H1 (cell line): Measurements from ENCODE around the gene ZDHHC8. TPM values are rescaled to one million over a fixed set of nuclear protein-coding genes. Genes with fewer than 3 reads are reported as not detected.
A peak's percentile ranks its signal among the peaks of the same experiment; 100 is the strongest.

Experiments used
- CTCF ChIA-PET: fragments of 300-600 bp; sonication (Branson Sonifier 250); formaldehyde crosslinking; loops from one replicate; lab custom pipeline; 2021; ENCODE audit not compliant: partially characterized antibody; lab: Charles Lee
- POLR2A ChIA-PET: fragments of 300-600 bp; sonication (Branson Sonifier 250); formaldehyde crosslinking; loops from one replicate; lab custom pipeline; 2021; ENCODE audit warnings: inconsistent platforms; ENCODE audit not compliant: partially characterized antibody; lab: Charles Lee
- DNase-seq, 2 experiments: peaks; one replicate each; pipeline versions ENCODE4 v3.0.0 to v3.0.0-alpha.2; 2010 to 2022; ENCODE audit warnings: low spot score in 2 of 2, low read depth in 1 of 2, mixed read lengths in 1 of 2
- FAIRE-seq: peaks from 2 replicates; lab custom pipeline; 2011; peaks lifted over from hg19 to GRCh38; lab: Jason Lieb, UNC
- H2AFZ ChIP-seq: 2 replicates; pipeline ENCODE4 v1.8.1; 2012; ENCODE audit warnings: low read length, inconsistent platforms
- H2AK5ac ChIP-seq: 2 replicates; pipeline ENCODE4 v1.6.1; 2013; ENCODE audit warnings: low read depth, low read length
- H2BK120ac ChIP-seq: replicated peaks from 2 replicates; pipeline ENCODE3; 2013; ENCODE audit warnings: low read depth, low read length, inconsistent platforms
- H2BK12ac ChIP-seq: 2 replicates; pipeline ENCODE4 v1.6.1; 2013; ENCODE audit warnings: low read depth, low read length
- H2BK15ac ChIP-seq: 2 replicates; pipeline ENCODE4 v1.6.1; 2013; ENCODE audit warnings: low read length
- H2BK20ac ChIP-seq: 2 replicates; pipeline ENCODE4 v1.6.1; 2013; ENCODE audit warnings: low read length
- H2BK5ac ChIP-seq: 2 replicates; pipeline ENCODE4 v1.6.1; 2013; ENCODE audit warnings: low read depth, low read length
- H3K14ac ChIP-seq: 2 replicates; pipeline ENCODE4 v1.6.1; 2013; ENCODE audit warnings: inconsistent platforms; ENCODE audit not compliant: insufficient read length
- H3K18ac ChIP-seq: 2 replicates; pipeline ENCODE4 v1.6.1; 2013; ENCODE audit warnings: low read length; ENCODE audit errors: extremely low read depth
- H3K23ac ChIP-seq: 2 replicates; pipeline ENCODE4 v1.6.1; 2013; ENCODE audit warnings: inconsistent platforms; ENCODE audit not compliant: insufficient read length
- H3K23me2 ChIP-seq: 2 replicates; pipeline ENCODE4 v1.6.1; 2013; ENCODE audit warnings: low read depth, low read length
- H3K27ac ChIP-seq: 2 replicates; pipeline ENCODE4 v1.6.1; 2011; ENCODE audit warnings: low read depth, low read length, inconsistent platforms
- H3K27me3 ChIP-seq, 4 experiments: replicated peaks in 1 of 4; 1 replicate in 1 of 4; 2 replicates in 3 of 4; pipeline versions ENCODE4 v1.6.1 to v1.8.1; 2011 to 2013; ENCODE audit warnings: low read length in 3 of 4, mild to moderate bottlenecking in 3 of 4, inconsistent platforms in 2 of 4, mixed read lengths in 2 of 4, moderate library complexity in 1 of 4; ENCODE audit not compliant: control insufficient read depth in 3 of 4, insufficient read depth in 3 of 4; ENCODE audit errors: extremely low read depth in 1 of 4
- H3K36me3 ChIP-seq, 4 experiments: 2 replicates each; pipeline versions ENCODE4 v1.6.1 to v1.8.1; 2011 to 2013; ENCODE audit warnings: mild to moderate bottlenecking in 4 of 4, low read length in 3 of 4, moderate library complexity in 2 of 4, control low read depth in 1 of 4, inconsistent platforms in 1 of 4; ENCODE audit not compliant: insufficient read depth in 4 of 4, control insufficient read depth in 2 of 4
- H3K4ac ChIP-seq: replicated peaks from 2 replicates; pipeline ENCODE3; 2013; ENCODE audit warnings: low read length, low read depth, mixed read lengths, inconsistent platforms; ENCODE audit not compliant: insufficient read length
- H3K4me1 ChIP-seq, 4 experiments: replicated peaks in 1 of 4; 1 replicate in 1 of 4; 2 replicates in 3 of 4; pipeline versions ENCODE4 v1.6.1 to v1.8.1; 2011 to 2013; ENCODE audit warnings: low read length in 3 of 4, inconsistent platforms in 2 of 4, mixed read lengths in 1 of 4; ENCODE audit not compliant: insufficient read depth in 4 of 4, control insufficient read depth in 3 of 4
- H3K4me2 ChIP-seq, 2 experiments: 2 replicates each; pipeline versions ENCODE4 v1.6.1 to v1.8.1; 2011 to 2013; ENCODE audit warnings: low read depth in 2 of 2, low read length in 2 of 2, control low read depth in 1 of 2, inconsistent platforms in 1 of 2, mild to moderate bottlenecking in 1 of 2; ENCODE audit not compliant: insufficient read depth in 1 of 2
- H3K4me3 ChIP-seq, 4 experiments: fragments of 200-600, 300-600 bp in 1 of 4; sonication (generic), shearing (Covaris generic), sonication (Bioruptor Twin) in 1 of 4; 2 replicates each; pipeline versions ENCODE4 v1.5.1 to v1.8.1; 2011 to 2016; ENCODE audit warnings: low read length in 4 of 4, low read depth in 3 of 4, control low read depth in 2 of 4, inconsistent platforms in 2 of 4, mild to moderate bottlenecking in 2 of 4, mixed read lengths in 1 of 4, moderate library complexity in 1 of 4; ENCODE audit not compliant: insufficient read depth in 2 of 4; ENCODE audit errors: extremely low read depth in 1 of 4
- H3K56ac ChIP-seq: replicated peaks from 2 replicates; pipeline ENCODE3; 2013; ENCODE audit warnings: low read depth, mild to moderate bottlenecking, mixed read lengths, low read length, inconsistent platforms; ENCODE audit not compliant: insufficient read length
- H3K79me1 ChIP-seq: 2 replicates; pipeline ENCODE4 v1.6.1; 2013; ENCODE audit warnings: low read depth, low read length, control low read depth
- H3K79me2 ChIP-seq, 2 experiments: 2 replicates each; pipeline versions ENCODE4 v1.6.1 to v1.8.1; 2012 to 2013; ENCODE audit warnings: low read length in 2 of 2, mild to moderate bottlenecking in 2 of 2, inconsistent platforms in 1 of 2; ENCODE audit not compliant: insufficient read depth in 2 of 2, control insufficient read depth in 1 of 2
- H3K9ac ChIP-seq, 4 experiments: replicated peaks in 1 of 4; 1 replicate in 1 of 4; 2 replicates in 3 of 4; pipeline versions ENCODE4 v1.6.1 to v1.8.1; 2011 to 2013; ENCODE audit warnings: low read depth in 3 of 4, low read length in 3 of 4, control low read depth in 2 of 4, mild to moderate bottlenecking in 2 of 4, moderate library complexity in 2 of 4, inconsistent platforms in 1 of 4; ENCODE audit errors: extremely low read depth in 1 of 4
- H3K9me3 ChIP-seq, 2 experiments: 2 replicates each; pipeline versions ENCODE4 v1.6.1 to v1.8.1; 2012 to 2013; ENCODE audit warnings: mild to moderate bottlenecking in 2 of 2, moderate library complexity in 2 of 2, control low read depth in 1 of 2, inconsistent platforms in 1 of 2, low read depth in 1 of 2, low read length in 1 of 2, mixed read lengths in 1 of 2; ENCODE audit not compliant: insufficient read depth in 2 of 2
- H4K20me1 ChIP-seq, 2 experiments: replicated peaks in 1 of 2; 2 replicates each; pipeline versions ENCODE3 to v1.8.1; 2011 to 2013; ENCODE audit warnings: inconsistent platforms in 2 of 2, low read length in 2 of 2, mild to moderate bottlenecking in 1 of 2; ENCODE audit not compliant: insufficient read depth in 2 of 2, control insufficient read depth in 1 of 2
- H4K5ac ChIP-seq: 2 replicates; pipeline ENCODE4 v1.6.1; 2013; ENCODE audit warnings: low read length, low read depth, mixed read lengths, inconsistent platforms; ENCODE audit not compliant: insufficient read length
- H4K8ac ChIP-seq: 2 replicates; pipeline ENCODE4 v1.8.0; 2013; ENCODE audit warnings: mild to moderate bottlenecking, moderate library complexity, low read length, inconsistent platforms; ENCODE audit not compliant: insufficient read depth; ENCODE audit errors: extremely low read depth
- H4K91ac ChIP-seq: replicated peaks from 2 replicates; pipeline ENCODE3; 2013; ENCODE audit warnings: low read length, mixed read lengths, inconsistent platforms; ENCODE audit not compliant: insufficient read length
- SIRT6 ChIP-seq: IDR thresholded peaks from one replicate; pipeline ENCODE4 v1.7.1; 2012; ENCODE audit warnings: low read length, inconsistent platforms
- WGBS, 2 experiments: shearing (Covaris generic) in 1 of 2; methylation state at CpG; one replicate each; pipeline versions ENCODE4 v1.1.6 to v1.1.7; 2013 to 2015; ENCODE audit warnings: low lambda C conversion rate in 2 of 2, mixed read lengths in 2 of 2, inconsistent platforms in 1 of 2, low coverage in 1 of 2, missing lambda C conversion rate in 1 of 2; ENCODE audit not compliant: insufficient replicate concordance in 2 of 2, insufficient coverage in 1 of 2, insufficient read length in 1 of 2; ENCODE audit errors: extremely low coverage in 1 of 2, missing lambda C conversion rate in 1 of 2; 5-methylcytosine and 5-hydroxymethylcytosine counted together
- polyA plus RNA-seq, 7 experiments: library from polyadenylated mRNA; depleted of rRNA in 3 of 7; stranded (reverse) in 5 of 7; unstranded in 2 of 7; fragments of >200 nt in 5 of 7; fragments of 200-250 nt in 2 of 7; gene quantifications; 1 replicate in 5 of 7; 2 replicates in 1 of 7; 4 replicates in 1 of 7; pipeline versions ENCODE4 v1.2.1 to v1.2.3, GENCODE V29; 2011 to 2013; ENCODE audit warnings: missing spikeins in 2 of 7, mixed read lengths in 2 of 7
- total RNA-seq: library from RNA; stranded (reverse); fragmentation: NEBNext Ultra II Directional; extraction: Animal tissue kit (Norgen Biotek cat#: 25700); gene quantifications from 2 replicates; pipeline ENCODE4 v1.2.1, GENCODE V29; 2021

ZDHHC8 gene
- total and polyA plus RNA-seq, 2 of the 8 experiments (the other 6 are each of a cell fraction or from before 2014, with no cell fraction given), result 18.6 to 65.6 TPM

- Histone ChIP-seq H4K5ac (no peak overlapping the region), H3K9ac (no peak overlapping the region), H3K9me3 (no peaks in the 10 kb centered on the region), H3K4ac (no peak overlapping the region), H3K4me3 (no peak overlapping the region), H3K23ac (no peak overlapping the region), H3K79me1 (no peaks in the 10 kb centered on the region), H3K14ac (no peak overlapping the region), H2BK120ac (no peak overlapping the region), H2BK15ac (no peak overlapping the region), H2BK5ac (no peak overlapping the region), H2AK5ac (no peak overlapping the region), H3K27ac (no peak overlapping the region), H3K79me2 (no peaks in the 10 kb centered on the region), H3K18ac (no peak overlapping the region), H3K4me1 (no peaks in the 10 kb centered on the region), H3K27me3 (no peaks in the 10 kb centered on the region), H3K56ac (no peak overlapping the region), H2BK12ac (no peak overlapping the region), H3K4me2 (no peak overlapping the region), H3K23me2 (no peaks in the 10 kb centered on the region), H4K20me1 (no peaks in the 10 kb centered on the region), H4K8ac (peak overlapping the region; percentile 57; the same call in 1 of the 2 replicates), H3K36me3 (peaks cover 0 to 1% (median 0%) of the 10 kb centered on the region in 4 experiments; a peak in 1 of 8 replicates), H2AFZ (no peak overlapping the region), H2BK20ac (no peak overlapping the region), H4K91ac (no peak overlapping the region)
- ChIA-PET POLR2A (interaction anchor here (1.2 to 2.1 kb wide), 3 partner anchors 19 to 67 kb away, joined by 3 to 10 read pairs (median 3); no protein-coding TSS in a partner anchor), CTCF (interaction anchor here (1.2 to 2.1 kb wide), 2 partner anchors 62 to 138 kb away, joined by 3 to 5 read pairs; no protein-coding TSS in a partner anchor)
- 94% methylated on average over 18 of the region's 18 CpGs; no CpG with 5 or more reads in 1 of the 2 experiments for WGBS, 2 experiments
- FAIRE-seq (no peak), DNase-seq (no peak)
- no peak for TF ChIP-seq SIRT6
These were observed 16.8 kb downstream of the ZDHHC8 start for GRCh38 chr22:20148414-20148813.
